Cerebellar nuclear complex (tissue), 1 donor: Measurements from ENCODE around the gene CYP8B1.

ENCODE experiments used
- DNase-seq, 2 experiments: peaks; one replicate each; lab custom pipeline; 2025; lab: John Stamatoyannopoulos, UW

Gene CYP8B1

GRCh38 chr3:42823351-42823750 is 52.3 kb downstream of the CYP8B1 start:
- no peak for DNase-seq

- DNase-seq: no peak
Measured at GRCh38 chr3:42822828-42823227, 52.9 kb downstream of the CYP8B1 start.
